IPS-18a (cell line): ENCODE data around the gene ADRA2B.

Source experiments
- H3K27ac ChIP-seq: one replicate; pipeline ENCODE4 v1.5.1; 2013; ENCODE audit warnings: low read length
- H3K27me3 ChIP-seq: one replicate; pipeline ENCODE4 v1.6.1; 2013; ENCODE audit warnings: mild to moderate bottlenecking, low read length; ENCODE audit not compliant: control insufficient read depth, insufficient read depth
- H3K36me3 ChIP-seq: one replicate; pipeline ENCODE4 v1.6.1; 2013; ENCODE audit warnings: low read depth, low read length; ENCODE audit not compliant: control insufficient read depth
- H3K4me1 ChIP-seq: one replicate; pipeline ENCODE4 v1.6.1; 2013; ENCODE audit warnings: low read depth, low read length; ENCODE audit not compliant: control insufficient read depth
- H3K4me3 ChIP-seq: one replicate; pipeline ENCODE4 v1.5.1; 2013; ENCODE audit warnings: low read length
- H3K9ac ChIP-seq: one replicate; pipeline ENCODE4 v1.6.1; 2013; ENCODE audit warnings: mild to moderate bottlenecking, low read length, moderate library complexity
- H3K9me3 ChIP-seq: one replicate; pipeline ENCODE4 v1.6.1; 2013; ENCODE audit warnings: low read depth, low read length; ENCODE audit not compliant: control insufficient read depth

Gene ADRA2B

DNA sequence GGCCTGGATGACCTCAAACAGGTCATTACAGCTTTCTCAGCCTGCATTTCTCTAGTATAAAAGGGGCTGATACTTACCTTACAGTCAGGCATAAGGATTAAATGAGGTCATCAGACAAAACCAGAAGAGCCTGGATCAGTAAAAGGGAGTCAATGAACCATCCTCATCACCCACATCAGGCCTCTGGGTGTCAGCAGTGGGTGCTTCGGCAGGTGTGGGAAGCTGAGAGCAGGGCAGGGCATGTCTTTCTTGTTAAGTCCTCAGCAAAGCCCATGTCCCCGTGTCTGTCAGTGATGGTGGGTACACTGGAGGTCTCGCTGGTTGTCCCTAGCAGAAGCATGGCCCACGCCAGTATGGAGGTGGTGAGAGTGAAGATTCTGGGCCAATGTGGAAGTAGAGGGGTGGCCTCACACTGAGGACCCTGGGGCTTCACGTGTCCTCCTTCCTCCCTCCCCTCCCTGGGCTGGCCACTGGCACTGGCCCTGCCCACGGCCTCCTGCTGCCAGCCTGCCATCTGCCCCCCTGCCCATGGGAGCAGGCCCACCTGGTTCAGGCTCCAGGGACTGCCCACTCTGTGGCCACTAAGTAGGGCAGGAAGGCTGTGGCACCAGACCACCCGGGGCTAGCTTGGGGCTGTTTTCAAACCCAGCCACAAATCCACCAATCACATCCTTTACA, 4.4 kb downstream of the ADRA2B start:
- Histone ChIP-seq H3K4me3 (no peak overlapping the region), H3K9ac (no peak overlapping the region), H3K27ac (no peak overlapping the region), H3K27me3 (peaks cover 14% of the 10 kb centered on the region), H3K4me1 (peaks cover 14% of the 10 kb centered on the region), H3K36me3 (no peaks in the 10 kb centered on the region), H3K9me3 (no peaks in the 10 kb centered on the region)

DNA sequence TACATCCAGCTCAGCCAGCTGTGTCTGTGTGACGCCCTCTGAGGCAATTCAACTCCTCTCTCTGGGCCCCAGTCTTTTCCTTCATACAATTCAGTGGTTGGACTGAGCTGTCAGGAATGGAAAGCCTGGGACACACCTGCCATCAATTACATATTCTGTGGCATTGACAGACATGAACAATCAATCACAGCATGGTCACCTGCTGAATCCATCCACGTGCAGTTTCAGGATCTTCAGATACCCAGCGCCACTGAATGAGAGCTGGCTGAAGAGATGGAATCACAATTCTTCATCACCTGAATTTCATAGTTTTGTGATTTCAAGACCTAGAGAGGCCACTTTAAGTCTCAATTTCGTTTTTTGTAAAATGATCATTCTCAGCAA, 5.1 kb downstream of the ADRA2B start:
- H3K9me3 ChIP-seq = no peaks in the 10 kb centered on the region
- no peak overlapping the region for H3K9ac ChIP-seq
- peaks cover 14% of the 10 kb centered on the region for H3K27me3 ChIP-seq
- no peak overlapping the region for H3K27ac ChIP-seq
- H3K4me3 ChIP-seq = no peak overlapping the region
- H3K36me3 ChIP-seq = no peaks in the 10 kb centered on the region
- H3K4me1 ChIP-seq = peaks cover 14% of the 10 kb centered on the region

DNA sequence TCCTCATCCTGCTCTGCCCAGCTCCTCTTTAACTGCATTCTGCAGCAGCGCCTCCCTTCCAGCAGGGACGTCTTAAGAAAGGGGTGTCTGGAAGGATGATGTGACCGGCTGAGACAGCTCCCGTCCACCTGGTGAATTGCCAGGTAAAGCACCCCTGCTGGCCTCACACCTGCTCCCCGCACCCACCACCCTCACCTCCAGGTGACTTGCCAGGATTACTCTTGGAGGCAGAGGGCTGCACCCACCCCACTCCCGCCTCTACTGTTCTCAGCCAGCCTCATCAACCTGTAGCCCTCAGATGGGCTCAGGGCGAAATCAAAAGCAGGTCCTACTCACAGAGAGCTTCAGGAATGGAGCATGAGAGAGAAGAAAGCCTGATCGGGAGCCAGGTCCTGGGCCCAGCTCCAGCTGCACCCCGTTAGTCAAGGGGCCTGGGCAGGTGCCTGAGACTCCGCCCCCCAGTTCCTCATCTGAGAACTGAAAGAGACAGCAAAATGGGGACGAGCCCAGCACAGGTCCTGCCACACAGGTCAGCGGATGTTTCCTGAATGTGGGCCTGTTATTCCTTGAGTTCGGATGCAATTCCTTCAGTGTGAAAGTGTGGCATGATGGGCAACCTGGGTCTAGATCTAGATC, 5.6 kb downstream of the ADRA2B start:
- H3K27me3 ChIP-seq = peaks cover 10% of the 10 kb centered on the region
- no peak overlapping the region for H3K4me3 ChIP-seq
- no peak overlapping the region for H3K9ac ChIP-seq
- no peaks in the 10 kb centered on the region for H3K36me3 ChIP-seq
- H3K9me3 ChIP-seq = no peaks in the 10 kb centered on the region
- H3K27ac ChIP-seq = no peak overlapping the region
- peaks cover 14% of the 10 kb centered on the region for H3K4me1 ChIP-seq

DNA sequence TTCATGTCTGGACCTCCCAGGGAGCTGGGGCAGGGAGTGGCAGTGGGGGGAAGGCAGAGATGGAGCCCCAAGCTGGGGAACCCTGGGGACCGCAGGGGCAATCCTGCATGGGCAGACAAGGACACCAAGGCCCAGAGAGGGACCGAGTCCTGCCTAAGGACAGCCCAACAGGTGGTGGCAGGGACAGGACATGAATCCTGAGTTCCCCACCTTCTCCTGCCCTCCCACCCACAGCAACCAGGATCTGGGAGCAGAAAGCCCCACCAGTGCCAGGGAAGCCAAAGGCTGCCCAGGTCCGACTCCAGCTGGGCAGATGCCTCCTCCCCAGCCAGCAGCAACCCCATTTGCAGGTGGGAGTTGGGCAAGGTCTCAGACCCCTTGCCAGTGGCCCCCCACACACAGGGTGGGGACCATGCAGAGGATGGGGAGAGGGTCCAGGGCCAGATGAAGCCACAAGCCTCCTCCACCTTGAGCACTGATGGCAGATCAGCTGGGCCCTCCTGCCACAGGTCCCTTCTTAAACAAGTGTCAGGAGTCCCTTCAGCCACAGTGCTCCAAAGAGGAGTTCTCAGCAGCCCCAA, 6.3 kb downstream of the ADRA2B start:
- Histone ChIP-seq H3K4me1 (peaks cover 14% of the 10 kb centered on the region), H3K4me3 (no peak overlapping the region), H3K27ac (no peak overlapping the region)

DNA sequence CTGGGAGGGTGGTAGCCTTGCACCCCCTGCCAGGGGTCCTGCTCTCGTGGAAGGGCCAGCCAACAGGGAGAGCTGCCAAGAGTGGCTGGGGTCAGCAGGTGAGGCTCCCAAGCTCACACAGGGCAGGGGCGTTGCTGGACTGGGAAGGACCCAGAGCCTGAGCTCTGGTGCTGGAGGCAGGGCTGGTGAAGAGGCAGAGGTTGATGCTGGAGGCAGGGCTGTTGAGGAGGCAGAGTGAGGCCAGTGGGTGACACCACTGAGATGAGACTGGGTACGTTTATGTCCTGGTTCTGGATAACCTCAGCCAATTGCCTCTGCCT, 7.0 kb downstream of the ADRA2B start:
- Histone ChIP-seq H3K36me3 (no peaks in the 10 kb centered on the region), H3K27me3 (no peaks in the 10 kb centered on the region), H3K4me1 (peaks cover 14% of the 10 kb centered on the region), H3K4me3 (no peak overlapping the region), H3K9me3 (no peaks in the 10 kb centered on the region), H3K27ac (no peak overlapping the region), H3K9ac (no peak overlapping the region)

More for the DNA sequence above, 6.3 kb downstream of the ADRA2B start:
- peaks cover 3% of the 10 kb centered on the region for H3K27me3 ChIP-seq
- H3K9me3 ChIP-seq = no peaks in the 10 kb centered on the region
- no peaks in the 10 kb centered on the region for H3K36me3 ChIP-seq
- H3K9ac ChIP-seq = no peak overlapping the region

DNA sequence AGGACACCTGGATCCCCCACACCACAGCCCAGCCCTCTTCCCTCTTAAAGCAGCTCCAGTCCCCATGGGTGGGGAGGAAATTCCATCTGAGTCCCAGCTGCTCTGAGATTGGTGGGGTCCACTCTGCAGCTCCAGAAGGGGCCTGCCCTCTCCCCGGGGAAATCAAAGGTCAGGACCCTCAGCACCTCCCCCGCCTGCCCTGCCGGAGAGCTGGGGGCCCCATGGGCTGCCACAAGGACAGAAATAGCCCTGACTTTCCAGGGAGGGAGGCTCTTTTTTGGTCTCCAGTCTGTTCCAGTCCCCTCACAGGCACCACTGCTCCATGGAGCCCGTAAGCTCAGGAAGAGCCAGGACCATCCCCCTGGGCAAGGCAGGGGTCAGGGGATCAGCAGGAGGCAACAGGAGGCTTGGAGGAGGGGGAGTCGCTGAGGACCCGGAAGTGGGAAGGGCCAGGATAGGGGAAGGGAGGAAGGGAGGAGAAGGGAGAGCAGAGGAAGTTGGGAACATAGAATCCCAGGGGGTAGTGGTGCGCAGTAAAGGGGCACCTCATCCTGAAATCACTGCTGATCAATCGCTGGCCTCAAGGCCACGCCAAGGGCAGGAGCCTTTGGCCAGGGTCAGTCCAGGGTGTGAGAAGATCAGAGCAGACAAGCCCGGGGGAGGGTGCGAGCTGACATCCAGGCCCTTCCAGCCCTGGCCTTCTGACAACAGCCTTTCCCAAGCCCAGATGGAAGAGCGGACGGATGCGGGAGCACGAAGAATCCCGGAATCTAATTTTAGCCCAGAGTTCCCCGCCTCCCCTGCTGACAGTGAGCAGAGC, 7.6 kb downstream of the ADRA2B start:
- H3K4me1 ChIP-seq = peaks cover 14% of the 10 kb centered on the region
- H3K27ac ChIP-seq = no peak overlapping the region
- H3K9me3 ChIP-seq = no peaks in the 10 kb centered on the region
- no peaks in the 10 kb centered on the region for H3K36me3 ChIP-seq
- no peak overlapping the region for H3K9ac ChIP-seq
- H3K4me3 ChIP-seq = no peak overlapping the region
- no peaks in the 10 kb centered on the region for H3K27me3 ChIP-seq

DNA sequence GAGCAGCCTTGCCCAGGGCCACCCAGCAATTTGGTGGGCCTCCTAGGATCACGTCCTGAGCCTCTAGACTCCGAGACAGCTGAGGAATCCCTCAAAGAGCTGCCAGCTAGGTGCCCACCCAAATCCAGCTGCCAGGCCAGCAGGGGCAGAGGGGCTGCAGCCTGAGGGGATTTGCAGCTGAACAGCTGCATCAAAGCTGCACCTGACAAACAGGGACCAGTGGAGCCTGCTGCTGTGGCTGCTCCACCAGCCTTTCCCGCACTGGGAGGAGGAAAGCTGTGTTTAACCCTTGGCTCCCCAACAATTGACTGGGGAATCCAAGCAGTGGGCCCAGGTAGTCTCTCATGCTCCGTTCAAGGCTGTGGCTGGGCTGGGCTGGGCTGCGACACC, 8.2 kb downstream of the ADRA2B start:
- H3K27me3 ChIP-seq = no peaks in the 10 kb centered on the region
- no peak overlapping the region for H3K4me3 ChIP-seq

DNA sequence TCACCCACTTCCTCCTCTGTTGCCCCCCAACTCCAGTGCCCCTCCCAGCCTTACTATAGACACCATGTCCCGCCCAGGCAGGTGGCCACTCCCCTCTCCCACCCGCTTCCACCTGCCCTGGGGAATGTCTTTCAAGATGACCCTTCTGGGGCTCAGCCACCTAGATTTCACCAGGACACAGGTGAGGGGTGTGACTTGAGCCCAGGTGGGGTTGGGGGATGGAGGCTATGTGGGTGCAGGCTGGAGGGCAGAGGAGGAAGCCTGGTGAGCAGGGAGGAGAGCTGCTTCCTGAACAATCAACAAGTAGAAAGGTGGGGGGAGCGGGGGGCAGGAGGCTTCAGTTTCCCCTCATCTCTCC, 8.7 kb downstream of the ADRA2B start:
- H3K27ac ChIP-seq = no peak overlapping the region
- H3K27me3 ChIP-seq = no peaks in the 10 kb centered on the region
- no peaks in the 10 kb centered on the region for H3K9me3 ChIP-seq
- H3K36me3 ChIP-seq = no peaks in the 10 kb centered on the region
- no peak overlapping the region for H3K9ac ChIP-seq
- H3K4me3 ChIP-seq = no peak overlapping the region
- peaks cover 14% of the 10 kb centered on the region for H3K4me1 ChIP-seq

More for the DNA sequence above, 8.2 kb downstream of the ADRA2B start:
- H3K27ac ChIP-seq = no peak overlapping the region
- no peaks in the 10 kb centered on the region for H3K9me3 ChIP-seq
- no peak overlapping the region for H3K9ac ChIP-seq
- no peaks in the 10 kb centered on the region for H3K36me3 ChIP-seq
- peaks cover 14% of the 10 kb centered on the region for H3K4me1 ChIP-seq

DNA sequence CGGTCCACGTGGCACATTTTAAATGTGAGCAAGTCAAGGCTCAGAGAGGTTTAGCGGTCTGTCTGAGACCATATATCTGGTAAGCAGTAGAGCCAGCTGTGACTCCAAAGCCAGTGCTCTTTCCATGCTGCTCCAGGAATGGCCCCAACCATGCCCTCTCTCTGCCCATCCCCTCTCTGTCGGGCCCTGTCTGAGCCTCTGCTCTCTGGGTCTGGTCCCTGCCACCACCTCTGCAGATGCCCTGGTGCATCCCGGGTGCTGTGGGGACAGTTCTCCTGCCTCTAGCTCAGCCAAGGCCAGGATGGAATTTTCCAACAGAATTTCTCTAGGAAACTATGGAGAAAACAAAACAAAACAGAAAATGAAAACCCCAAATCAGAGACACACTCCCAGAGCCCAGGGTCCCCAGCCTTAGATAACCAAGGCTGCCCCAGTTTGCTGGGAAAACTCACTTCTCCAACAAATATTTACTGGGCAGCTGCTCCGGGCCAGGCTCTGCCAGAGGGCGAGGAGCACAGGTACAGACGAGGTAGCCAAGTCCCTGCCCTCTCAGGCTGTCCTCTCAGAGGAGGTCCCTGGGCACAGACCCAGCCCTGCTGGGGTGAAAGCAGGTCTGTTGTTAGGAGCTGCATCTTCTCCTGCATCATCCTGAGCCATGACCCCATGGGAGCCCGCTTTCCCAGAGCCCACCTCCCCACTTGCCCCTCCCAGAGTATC, 9.2 kb downstream of the ADRA2B start:
- H3K27me3 ChIP-seq = no peaks in the 10 kb centered on the region
- H3K9ac ChIP-seq = no peak overlapping the region
- H3K4me1 ChIP-seq = peaks cover 14% of the 10 kb centered on the region
- H3K9me3 ChIP-seq = no peaks in the 10 kb centered on the region
- H3K4me3 ChIP-seq = no peak overlapping the region
- H3K27ac ChIP-seq = no peak overlapping the region
- no peaks in the 10 kb centered on the region for H3K36me3 ChIP-seq

DNA sequence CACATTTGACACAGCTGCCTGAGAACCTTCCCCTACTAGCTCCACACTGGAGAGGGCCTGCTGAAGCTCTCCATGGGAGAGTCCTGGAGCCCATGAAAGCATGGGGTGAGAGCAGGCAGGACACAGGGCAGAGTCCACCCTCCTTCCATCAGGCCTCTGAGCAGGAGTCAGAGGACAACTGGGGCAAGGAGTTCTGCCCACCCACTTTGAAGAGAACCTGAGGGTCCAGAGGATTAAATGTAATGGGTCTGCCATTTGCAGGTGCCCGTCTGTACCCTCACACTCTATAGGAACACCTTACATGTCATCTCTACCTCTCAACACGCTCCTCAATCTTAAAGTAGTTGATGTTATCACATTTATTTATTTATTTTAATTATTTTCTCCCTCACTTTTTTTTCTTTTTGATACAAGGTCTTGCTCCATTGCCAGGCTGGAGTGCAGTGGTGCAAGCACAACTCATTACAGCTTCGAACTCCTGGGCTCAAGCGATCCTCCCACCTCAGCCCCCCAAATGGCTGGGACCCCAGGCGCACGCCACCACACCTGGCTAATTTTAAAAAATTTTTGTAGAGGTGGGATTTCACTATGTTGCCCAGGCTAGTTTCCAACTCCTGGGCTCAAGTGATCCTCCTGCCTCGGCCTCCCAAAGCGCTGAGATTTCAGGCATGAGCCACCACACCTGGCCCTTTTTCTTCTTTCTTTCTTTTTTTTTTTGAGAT, 10.2 kb downstream of the ADRA2B start:
- no peak overlapping the region for H3K27ac ChIP-seq
- no peaks in the 10 kb centered on the region for H3K36me3 ChIP-seq
- H3K4me1 ChIP-seq = peaks cover 14% of the 10 kb centered on the region
- H3K9me3 ChIP-seq = no peaks in the 10 kb centered on the region
- no peaks in the 10 kb centered on the region for H3K27me3 ChIP-seq
- no peak overlapping the region for H3K9ac ChIP-seq
- no peak overlapping the region for H3K4me3 ChIP-seq
